ENCODE measurements around the gene MREG. TPM values are rescaled to one million over a fixed set of nuclear protein-coding genes. Genes with fewer than 3 reads are reported as not detected.
"Not testable (repeated sequence)": the region's sequence is repeated elsewhere in the genome, so short reads cannot be mapped to it uniquely, and the experiment has no call there.

MREG gene
- total RNA-seq, 2 donors from 2014 or later = 1.1 to 1.3 TPM

DNA sequence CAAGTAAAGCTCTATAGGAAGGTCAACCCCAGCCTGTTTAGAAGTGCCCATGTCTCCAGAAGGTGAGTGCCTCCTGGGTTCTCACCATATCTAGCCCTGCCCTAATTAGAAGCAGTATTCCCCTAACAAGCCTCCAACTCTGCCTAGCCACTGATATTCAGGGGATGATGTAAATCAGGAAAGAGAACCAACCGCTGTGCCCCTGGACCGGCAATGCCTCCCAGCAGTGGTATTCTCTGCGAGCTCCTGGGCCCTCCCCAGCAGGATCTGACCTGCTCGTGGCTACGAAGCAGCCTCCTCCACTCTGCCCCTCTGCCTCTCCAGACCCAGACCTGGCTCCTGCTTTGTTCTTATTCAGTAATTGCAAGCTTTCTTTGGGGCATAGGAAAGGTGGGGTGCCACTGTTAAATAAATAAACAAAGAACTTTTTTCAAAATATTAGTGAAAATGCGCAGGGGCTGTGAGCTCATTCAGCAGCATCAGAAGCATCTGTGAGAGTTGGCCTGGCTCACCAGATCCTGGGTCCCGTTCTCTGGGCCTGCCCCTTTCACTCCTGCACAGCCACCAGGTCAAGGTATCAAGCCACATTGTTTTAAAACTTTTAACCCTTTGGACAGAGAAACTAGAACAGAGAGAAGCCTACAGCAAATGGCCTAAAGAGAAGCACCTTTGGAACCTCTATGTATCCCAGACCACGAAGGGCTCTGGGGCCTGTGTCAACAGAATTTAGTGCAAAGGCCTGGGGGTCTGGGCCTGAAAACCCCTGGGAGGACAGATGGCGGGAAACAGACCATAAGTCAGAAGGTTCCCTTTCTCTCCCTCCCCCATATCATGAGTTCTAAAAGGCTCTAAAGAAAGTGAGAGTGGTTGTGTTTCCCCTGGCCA, 11.9 kb downstream of the MREG start:
- ATAC-seq (no peak), DNase-seq (no peak)
- intact Hi-C loops (cut with DNase I) = no loop called here

DNA sequence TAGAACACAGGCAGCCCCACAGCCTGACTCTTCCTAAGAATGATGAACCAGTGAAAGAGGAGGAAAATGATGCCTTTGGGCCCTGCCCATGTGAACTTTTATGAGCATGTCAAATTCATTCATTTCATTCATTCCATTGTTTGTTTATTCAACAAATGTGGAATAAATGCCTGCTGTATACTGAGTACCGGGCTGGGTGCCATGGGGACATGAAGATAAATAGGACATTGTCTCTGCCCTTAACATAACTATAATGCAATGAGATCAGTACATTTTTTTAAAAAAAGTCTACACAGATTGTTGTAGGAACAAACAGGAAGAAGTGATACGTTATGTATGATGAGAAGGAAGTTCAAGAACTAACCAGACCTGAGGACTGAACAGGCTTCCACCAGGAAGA, 14.7 kb downstream of the MREG start:
- ATAC-seq (no peak), DNase-seq (no peak)
- intact Hi-C loops (cut with DNase I) = no loop called here

DNA sequence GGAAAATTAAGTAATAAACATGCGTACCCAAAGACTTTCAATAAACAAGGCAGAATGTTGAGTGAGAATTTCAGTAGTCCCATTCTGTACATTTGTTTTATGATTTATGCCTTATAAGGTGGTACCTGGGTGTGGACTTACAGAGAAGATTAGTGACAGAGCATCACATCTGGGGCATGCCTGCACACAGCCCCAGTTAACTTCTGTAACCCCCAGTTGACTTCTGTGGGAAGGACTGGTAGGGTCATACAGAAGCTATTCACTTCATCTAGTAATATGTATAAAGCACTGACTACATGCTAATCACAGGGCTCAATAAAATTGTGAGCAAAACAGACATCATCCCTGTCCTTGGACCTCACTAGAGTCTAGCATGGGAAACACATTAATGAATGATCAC, 16.1 kb downstream of the MREG start:
- no peak for ATAC-seq
- intact Hi-C loops (cut with DNase I) = no loop called here

GRCh38 chr2:215994911-215995310, 18.4 kb downstream of the MREG start:
- no peak for DNase-seq
- no peak for ATAC-seq
- intact Hi-C loops (cut with DNase I) = no loop called here

More for the DNA sequence above, 16.1 kb downstream of the MREG start:
- no peak for DNase-seq

- DNase-seq; intact Hi-C loops (cut with DNase I); ATAC-seq: not testable (repeated sequence)
Measured at GRCh38 chr2:215988556-215989207, 24.7 kb downstream of the MREG start.

DNA sequence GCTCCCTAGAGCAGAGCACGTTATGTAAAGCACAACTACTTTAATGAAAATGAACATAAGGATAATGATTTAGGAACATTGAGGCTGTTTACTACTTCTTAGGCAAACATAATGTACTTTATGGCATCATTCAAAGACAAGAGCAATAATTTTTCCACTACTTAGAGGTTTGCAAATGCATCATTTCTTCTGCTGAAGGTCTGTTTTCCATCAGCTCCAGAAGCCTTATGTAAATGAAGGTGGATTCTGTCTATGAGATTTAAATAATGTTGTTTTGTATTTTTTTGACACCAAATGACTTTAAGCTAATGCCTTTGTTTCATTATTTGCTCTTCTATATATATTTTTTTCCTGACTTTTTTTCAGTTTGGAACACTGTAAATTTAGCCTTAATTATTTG, 28.1 kb downstream of the MREG start:
- ATAC-seq (no peak), DNase-seq (no peak)
- intact Hi-C loops (cut with DNase I) = no loop called here

DNA sequence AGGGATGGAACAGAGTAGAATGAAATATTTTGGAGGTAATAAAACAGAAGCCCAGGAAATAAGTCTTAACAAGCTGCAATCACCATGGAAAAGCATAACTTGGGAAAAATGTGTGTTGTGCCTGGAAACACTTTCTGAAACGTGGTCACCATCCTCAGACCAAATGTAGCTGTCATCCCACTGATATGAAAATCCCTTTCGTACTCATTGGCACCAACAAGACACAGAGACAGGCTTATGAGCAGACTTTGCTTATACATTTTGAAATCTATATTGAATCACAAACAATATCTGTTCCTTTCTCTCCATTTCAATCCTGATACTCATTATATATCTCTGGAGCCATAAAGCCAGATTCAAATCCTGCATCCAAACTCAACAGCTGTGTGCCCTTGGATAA, 28.7 kb downstream of the MREG start:
- intact Hi-C loops (cut with DNase I) = no loop called here
- ATAC-seq = no peak
- no peak for DNase-seq

GRCh38 chr2:215983581-215984351, 29.6 kb downstream of the MREG start:
- DNase-seq (no peak), ATAC-seq (no peak)
- intact Hi-C loops (cut with DNase I) = no loop called here

GRCh38 chr2:215982465-215982875, 30.9 kb downstream of the MREG start:
- intact Hi-C loops (cut with DNase I) = no loop called here
- DNase-seq (no peak), ATAC-seq (no peak)

DNA sequence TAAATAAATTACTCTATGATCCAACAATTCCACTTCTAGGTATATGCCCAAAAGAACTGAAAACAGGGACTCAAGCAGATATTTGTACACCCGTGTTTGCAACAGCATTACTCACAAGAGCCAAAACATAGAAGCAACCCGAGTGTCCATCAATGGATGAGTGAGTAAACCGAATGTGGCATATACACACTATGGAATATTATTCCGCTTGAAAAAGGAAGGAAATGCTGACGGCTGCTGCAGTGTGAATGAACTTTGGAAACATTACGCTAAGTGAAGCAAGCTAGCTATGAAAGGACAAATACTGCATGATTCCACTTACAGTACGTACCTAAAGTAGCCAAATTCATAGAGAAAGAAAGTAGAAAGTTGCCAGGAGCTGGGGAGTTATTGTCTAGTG, 32.2 kb downstream of the MREG start:
- no peak for ATAC-seq
- intact Hi-C loops (cut with DNase I) = no loop called here
- no peak for DNase-seq

GRCh38 chr2:215979620-215980019, 33.7 kb downstream of the MREG start:
- intact Hi-C loops (cut with DNase I) = no loop called here
- DNase-seq = no peak

DNA sequence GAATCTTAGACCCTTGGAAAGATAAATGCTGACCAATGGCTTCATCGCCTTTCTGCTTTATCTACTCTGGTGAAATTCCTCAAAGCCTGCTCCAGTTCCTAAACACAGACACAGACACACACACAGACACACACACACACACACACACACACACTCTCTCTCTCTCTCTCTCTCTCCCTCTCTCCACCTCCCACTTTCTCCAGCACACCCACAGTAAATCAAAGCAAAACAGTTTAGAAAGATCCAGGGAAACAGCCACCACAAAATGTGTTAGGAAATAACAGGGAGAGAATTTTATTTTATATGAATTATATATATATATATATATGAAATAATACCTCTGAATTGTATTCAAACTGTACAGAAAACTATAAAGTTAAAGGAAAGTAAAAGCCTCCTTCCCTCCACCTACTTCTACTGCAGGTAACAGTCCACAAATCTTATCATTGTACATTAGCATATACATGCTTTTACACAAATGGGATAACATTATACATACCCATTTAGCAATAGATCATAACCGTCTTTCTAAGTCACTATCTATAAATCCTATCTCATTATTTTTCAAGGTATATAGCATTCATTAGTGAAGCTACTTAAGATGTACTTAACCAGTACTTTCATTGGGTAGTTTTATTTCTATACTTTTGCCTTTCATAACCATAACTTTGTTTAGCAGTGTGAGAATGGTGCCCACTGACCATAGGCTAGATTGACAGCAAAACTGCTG, 38.5 kb downstream of the MREG start:
- DNase-seq (no peak), ATAC-seq (no peak)
- intact Hi-C loops (cut with DNase I) = no loop called here

More at GRCh38 chr2:215979620-215980019, 33.7 kb downstream of the MREG start:
- no peak for ATAC-seq

- intact Hi-C loops (cut with DNase I) = no loop called here
- ATAC-seq (peak; percentile 60 to 82), DNase-seq (no peak)
Measured at GRCh38 chr2:215973954-215974699, 39.2 kb downstream of the MREG start.

DNA sequence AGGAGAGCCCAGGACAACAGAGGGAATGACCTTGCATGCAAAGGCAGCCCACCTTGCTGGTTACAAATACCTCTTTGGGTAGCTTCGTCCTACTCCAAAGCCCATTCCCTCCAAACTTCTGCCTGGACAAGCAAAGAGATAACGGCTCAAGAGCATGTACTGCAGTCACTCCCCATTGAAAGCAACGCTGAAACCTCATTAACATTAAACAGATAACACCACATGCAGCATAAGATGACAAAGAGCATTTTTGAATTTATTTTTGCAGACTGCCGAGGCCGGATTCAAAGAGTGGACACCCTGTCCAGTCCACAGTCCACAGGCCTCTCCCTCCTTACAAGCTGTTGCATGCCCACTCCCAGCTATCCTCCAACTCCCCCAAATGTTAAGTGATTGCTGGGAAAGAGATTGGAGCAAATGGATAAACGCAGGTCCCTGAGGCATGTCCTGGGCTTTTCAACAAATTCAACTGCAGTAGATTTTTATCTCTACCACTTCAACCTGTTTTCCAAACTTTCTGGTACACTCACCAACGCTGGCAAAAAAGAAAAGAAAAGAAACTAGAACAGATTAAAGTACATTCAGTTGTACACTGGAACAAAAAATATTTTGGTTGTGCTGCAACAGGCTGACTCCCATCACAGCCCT, 40.1 kb downstream of the MREG start:
- intact Hi-C loops (cut with DNase I) = no loop called here
- ATAC-seq (no peak), DNase-seq (no peak)

DNA sequence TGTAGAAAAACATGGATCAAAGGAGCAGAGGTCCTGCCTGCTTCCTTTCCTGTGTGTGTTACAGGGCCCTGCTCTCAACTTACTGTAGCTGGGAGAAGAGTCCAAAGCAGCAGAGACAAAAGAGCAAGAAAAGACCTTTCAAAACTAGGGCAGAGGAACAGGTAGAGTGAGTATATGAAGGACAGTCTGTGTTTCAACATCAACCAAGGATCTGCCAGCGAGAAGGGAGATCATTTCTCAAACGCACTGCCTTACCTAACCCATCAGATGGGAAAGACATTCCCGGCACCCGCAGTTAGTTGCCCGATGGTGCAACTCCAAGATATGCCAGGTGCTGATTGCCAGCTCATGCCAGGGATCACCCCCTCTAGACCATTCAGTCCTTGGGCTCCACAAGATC, 41.7 kb downstream of the MREG start:
- ATAC-seq (no peak), DNase-seq (no peak)
- intact Hi-C loops (cut with DNase I) = no loop called here

DNA sequence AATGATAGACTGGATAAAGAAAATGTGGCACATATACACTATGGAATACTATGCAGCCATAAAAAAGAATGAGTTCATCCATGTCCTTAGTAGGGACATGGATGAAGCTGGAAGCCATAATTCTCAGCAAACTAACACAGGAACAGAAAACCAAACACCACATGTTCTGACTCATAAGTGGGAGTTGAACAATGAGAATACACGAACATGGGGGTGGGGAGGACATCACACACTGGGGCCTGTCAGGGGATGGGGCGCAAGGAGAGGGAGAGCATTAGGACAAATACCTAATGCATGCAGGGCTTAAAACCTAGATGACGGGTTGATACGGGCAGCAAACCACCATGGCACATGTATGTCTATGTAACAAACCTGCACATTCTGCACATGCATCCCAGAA, 42.5 kb downstream of the MREG start:
- intact Hi-C loops (cut with DNase I); DNase-seq; ATAC-seq: not testable (repeated sequence)

DNA sequence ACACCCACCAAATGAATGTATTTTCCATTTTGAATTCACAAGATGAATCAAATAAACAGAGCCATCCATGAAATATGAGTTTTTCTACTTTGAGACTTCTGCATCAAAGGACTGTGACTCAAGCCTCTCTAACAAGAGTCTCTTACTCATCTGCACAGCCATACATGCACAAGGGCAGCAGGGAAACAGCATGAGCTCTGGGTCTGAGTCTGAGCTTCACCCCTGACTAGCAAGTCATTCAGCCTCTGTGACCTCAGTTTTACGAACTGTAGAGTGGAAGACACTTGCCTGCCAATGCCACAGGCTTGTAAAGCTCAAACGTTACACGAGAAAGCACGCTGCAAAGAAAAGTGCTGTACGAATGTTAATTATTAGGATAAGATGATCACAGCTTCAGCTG, 42.9 kb downstream of the MREG start:
- intact Hi-C loops (cut with DNase I) = no loop called here
- ATAC-seq (no peak), DNase-seq (no peak)

All from left cardiac atrium (tissue), 4 donors.